ENCODE measurements around the gene DEAF1.

Gene DEAF1

DNA sequence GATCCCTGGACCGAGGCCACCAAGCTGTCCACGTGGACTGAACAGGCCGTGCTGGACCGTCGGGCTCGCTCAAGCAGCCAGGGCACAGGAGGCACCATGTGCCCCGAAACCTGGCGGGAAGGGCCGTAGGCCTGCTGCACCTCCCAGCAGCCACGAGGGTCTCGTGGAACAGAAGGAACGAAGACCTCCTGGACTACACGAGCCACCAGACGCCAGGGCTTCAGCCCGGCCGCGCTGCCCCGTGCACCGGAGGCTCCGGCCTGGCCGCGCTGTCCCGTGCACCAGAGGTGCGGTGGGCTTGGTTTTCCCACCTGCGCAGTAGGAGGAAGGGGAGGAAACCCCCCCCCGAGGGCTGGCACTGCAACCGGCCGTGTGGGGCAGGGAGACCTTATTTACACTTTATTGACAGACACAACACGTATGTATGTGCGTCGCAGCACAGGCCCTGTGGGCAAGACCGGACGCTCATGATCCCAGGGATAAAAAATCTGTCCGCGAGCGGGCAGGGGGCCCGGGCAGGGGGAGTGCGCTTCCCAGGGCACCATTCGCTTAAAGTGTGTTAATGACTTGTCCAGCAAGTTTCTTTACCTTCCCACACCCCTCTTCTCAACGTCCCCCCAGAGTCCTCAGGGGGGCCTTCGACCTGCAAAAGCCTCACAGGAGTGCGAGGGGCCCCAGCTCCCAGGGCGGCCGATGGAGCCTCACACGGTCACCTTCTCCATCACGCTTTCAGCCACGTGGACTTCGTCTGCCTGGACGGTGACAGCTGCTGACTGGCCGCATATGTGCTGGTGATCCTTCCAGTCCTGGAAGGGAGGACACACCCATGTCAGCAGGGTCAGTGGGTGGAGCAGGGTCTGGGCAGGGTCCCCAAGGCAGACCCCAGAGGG lies 50.9 kb downstream of the DEAF1 start:
- no peak for DNase-seq (ENCODE audit: low read depth in 2 of 2)

GRCh38 chr11:643366-643765 lies 51.7 kb downstream of the DEAF1 start:
- DNase-seq (ENCODE audit: low read depth in 2 of 2) = no peak

DNA sequence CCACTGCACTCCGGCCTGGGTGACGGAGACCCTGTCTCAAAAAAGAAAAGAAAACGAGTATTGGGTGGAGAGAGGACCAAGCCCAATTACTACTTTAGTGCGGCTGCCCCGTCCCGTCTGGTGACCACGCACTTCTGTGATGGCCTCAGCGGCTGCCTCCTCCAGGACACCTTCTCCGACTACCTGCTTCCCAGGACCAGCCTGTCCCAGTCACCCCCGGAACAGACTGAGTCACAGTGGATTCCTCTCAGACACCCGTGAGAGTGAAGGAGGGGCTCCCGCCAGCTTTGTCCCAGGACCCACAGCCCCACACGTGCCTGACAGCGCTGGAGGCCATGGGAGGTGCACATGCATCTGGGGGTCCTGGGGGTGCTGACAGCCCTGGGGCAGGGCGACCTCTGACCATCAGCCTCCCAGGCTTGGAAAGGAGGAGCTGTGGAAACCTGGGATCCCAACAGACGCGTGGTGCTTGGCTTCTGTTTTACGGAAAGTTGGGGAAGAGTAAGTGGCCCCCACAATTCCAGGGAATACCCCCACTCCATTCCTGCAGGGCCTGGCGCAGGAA lies 53.1 kb downstream of the DEAF1 start:
- DNase-seq (ENCODE audit: low read depth in 2 of 2) = no peak

GRCh38 chr11:640021-640706 lies 54.9 kb downstream of the DEAF1 start:
- DNase-seq (ENCODE audit: low read depth in 2 of 2) = no peak

DNA sequence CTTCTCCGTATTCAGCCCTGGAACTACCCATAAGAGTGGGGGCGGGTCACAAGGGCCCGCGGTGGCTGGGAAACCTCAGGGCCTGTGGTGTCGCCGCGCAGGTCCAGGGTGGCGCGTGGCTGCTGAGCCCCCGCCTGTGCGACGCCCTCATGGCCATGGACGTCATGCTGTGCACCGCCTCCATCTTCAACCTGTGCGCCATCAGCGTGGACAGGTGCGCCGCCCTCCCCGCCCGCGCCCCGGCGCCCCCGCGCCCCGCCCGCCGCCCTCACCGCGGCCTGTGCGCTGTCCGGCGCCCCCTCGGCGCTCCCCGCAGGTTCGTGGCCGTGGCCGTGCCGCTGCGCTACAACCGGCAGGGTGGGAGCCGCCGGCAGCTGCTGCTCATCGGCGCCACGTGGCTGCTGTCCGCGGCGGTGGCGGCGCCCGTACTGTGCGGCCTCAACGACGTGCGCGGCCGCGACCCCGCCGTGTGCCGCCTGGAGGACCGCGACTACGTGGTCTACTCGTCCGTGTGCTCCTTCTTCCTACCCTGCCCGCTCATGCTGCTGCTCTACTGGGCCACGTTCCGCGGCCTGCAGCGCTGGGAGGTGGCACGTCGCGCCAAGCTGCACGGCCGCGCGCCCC lies 55.6 kb downstream of the DEAF1 start:
- DNase-seq (ENCODE audit: low read depth in 2 of 2) = no peak

DNA sequence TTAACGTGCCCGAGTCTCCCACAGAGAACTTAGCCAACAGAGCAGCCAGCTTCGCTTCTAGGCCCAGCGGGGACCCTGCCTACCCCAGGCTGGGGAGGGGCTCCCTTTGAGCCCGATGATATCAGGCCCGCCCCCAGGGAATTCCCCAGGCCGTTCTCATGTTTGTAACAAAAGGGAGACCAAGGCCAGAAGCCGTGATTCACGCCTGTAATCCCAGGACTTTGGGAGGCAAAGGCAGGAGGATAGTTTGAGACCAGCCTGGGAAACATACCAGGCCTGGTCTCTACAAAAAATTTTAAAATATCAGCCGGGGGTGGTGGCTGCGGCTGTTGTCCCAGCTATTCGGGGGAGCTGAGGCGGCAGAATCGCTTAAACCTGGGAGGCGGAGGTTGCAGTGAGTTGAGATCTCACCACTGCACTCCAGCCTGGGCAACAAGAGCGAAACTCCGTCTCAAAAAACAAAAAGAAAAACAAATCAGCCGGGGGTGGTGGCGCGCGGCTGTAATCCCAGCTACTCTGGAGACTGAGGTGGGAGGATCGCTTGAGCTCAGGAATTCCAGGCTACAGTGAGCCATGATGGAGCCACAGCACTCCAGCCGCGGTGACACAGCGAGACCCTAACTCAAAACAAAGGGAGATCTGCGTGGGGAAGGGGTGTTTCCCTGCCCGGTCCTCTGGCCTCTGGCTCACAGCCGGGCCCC lies 56.2 kb downstream of the DEAF1 start:
- DNase-seq (ENCODE audit: low read depth in 2 of 2) = no peak

DNA sequence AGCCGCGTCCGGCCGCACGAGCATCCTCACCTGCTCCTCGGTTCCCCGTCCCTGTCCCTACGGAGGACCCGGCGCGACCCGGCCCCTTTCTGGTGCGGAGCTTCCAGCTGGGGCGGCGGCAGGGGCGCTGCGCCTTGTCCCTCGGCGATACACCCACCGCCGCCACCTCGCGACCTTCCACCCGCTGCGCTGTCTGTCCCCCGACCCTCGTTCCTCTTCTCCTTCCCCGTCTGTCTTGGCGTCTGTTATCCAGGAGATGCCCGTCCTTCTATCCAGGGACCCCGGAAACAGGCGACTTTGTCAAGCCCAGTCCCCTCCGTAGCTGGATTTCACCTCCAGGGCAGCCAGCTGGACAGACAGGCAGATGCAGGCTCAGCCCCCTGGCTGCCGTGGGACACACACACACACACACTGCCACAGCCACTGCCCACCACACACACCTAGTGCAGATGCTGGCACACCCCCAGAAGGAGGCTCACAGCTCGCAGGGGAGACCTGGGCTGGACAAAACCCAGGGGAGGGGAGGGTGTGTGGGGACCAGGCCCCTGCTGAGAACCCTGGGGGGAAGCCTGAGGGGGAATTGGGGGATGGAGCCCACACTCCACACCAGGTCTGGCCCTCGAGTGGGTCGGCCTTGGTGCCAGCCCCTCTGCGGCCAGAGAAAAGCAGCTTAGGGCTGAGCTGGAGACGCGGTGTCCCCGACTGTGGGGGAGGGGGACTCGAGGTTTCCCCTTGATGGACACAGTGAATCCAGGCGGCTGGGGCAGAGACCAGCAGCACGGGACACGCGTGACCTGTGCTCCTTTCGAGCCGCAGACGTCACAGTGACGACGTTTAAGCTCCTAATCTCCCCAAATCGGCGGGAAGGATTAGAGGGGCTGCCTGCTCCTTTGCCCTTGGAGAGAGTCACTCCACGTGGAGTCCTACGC lies 57.2 kb downstream of the DEAF1 start:
- no peak for DNase-seq (ENCODE audit: low read depth in 2 of 2)

DNA sequence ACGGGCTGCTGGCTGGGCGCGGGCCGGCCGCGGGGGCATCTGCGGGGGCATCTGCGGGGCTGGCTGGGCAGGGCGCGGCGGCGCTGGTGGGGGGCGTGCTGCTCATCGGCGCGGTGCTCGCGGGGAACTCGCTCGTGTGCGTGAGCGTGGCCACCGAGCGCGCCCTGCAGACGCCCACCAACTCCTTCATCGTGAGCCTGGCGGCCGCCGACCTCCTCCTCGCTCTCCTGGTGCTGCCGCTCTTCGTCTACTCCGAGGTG lies 57.8 kb downstream of the DEAF1 start:
- no peak for DNase-seq (ENCODE audit: low read depth in 2 of 2)

DNA sequence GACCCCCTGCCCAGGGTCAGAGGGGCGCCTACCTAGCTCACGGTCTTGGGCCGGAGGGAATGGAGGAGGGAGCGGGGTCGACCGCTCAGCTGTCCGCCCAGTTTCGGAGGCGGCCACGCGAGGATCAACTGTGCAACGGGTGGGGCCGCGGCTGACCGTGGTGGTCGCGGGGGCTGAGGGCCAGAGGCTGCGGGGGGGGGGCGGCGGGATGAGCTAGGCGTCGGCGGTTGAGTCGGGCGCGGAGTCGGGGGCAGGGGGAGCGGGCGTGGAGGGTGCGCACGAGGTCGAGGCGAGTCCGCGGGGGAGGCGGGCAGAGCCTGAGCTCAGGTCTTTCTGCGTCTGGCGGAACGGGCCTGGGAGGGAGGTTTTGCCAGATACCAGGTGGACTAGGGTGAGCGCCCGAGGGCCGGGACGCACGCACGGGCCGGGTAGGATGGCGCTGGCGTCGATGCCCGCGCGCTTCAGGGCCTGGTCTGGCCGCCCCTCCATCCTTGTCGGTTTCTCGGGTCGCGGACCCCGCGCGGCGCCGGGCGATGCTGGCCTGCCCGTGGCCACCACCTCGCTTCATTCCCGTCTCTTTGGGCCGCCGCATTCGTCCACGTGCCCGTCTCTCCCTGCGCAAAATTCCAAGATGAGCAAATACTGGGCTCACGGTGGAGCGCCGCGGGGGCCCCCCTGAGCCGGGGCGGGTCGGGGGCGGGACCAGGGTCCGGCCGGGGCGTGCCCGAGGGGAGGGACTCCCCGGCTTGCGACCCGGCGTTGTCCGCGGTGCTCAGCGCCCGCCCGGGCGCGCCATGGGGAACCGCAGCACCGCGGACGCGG lies 58.3 kb downstream of the DEAF1 start, which contains the start of gene DRD4:
Gene DRD4 (plus strand): TSS at position 759 of the 822 bp plus-strand sequence. CDS start 36 bp downstream, at position 795.
- no peak for DNase-seq (ENCODE audit: low read depth in 2 of 2)

DNA sequence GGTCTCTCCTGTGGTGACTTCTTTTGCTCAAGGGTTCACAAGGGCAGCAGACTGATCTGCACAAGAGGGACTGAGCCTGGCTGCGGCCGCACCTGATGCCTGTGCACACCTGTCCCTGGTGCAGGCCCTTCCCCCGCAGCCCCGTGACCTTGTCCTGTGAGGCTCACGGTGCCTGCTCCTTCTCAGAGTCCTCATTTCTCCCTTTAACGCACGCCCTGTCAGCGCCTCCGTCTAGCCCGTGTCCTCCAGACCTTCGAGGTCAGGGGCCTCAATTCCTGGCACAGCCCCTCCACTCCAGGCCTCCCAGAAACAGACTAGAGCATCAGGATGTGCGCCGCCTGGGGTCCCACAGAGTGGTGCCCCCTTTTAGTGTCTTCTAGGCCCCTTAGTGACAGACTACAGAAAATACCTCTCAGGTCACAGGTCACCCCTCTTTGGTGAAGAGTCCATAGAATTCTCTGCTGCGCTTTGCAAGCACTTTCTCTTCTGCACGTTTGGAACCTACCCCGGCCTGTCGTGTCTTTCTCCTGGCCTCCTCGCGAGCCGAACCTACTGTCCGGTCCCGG lies 59.0 kb downstream of the DEAF1 start:
- no peak for DNase-seq (ENCODE audit: low read depth in 2 of 2)

DNA sequence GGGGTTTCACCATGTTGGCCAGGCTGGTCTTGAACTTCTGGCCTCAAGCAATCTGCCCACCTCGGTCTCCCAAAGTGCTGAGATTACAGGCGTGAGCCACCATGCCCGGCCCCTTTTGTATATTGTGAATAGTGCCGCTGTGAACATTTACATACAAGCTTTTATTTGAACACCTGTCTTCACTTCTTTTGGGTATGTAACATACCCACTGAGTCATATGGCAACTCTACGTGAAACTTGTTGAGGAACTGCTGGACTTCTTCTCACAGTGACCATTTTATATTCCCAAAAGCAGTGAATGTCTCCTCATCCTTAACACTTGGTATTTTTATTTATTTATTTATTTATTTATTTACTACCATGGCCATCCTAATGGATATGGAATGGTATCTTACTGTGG lies 64.2 kb downstream of the DEAF1 start:
- no peak for DNase-seq (ENCODE audit: low read depth in 2 of 2)

GRCh38 chr11:629237-629583 lies 65.8 kb downstream of the DEAF1 start:
- DNase-seq (ENCODE audit: low read depth in 2 of 2) = no peak

GRCh38 chr11:628056-628455 lies 67.0 kb downstream of the DEAF1 start:
- DNase-seq (ENCODE audit: low read depth in 2 of 2) = no peak

GRCh38 chr11:627308-627576 lies 67.8 kb downstream of the DEAF1 start:
- no peak for DNase-seq (ENCODE audit: low read depth in 2 of 2)

- no peak for DNase-seq (ENCODE audit: low read depth in 2 of 2)
Observed at GRCh38 chr11:626475-627307, 68.3 kb downstream of the DEAF1 start, which contains the start of gene SCT. TSS of gene SCT (minus strand) at chr11:627181. CDS start at chr11:627143, 38 bp downstream.

DNA sequence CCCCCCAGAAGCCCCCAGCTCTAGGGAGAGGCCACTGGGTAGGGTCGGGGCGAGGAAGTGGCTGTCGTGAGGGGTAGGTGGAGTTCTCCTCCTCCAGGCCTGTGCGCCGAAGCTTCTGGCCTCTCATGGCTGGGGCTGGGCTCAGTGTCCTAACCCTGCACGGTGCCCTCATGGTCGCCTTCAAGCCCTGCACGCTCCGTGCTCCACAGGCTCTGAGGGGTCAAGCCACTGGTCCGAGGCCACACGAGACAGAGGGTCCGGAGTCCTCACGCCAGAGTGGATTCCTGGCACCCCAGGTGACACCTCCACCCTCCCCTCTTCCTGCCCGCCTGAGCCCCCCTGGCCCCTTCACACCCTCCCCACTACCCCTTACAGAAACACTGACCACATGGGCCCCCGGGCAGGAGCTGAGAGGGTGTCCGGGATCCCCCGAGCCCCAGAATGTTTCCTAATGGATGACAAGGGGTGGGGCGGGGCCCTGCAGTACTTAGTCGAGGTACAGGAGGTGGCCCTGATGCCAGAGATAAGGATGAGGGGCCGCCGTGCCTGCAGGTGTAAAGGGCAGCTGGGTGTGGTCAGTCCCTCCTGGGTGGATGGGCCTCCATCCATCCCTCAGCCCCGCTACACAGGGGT lies 69.3 kb downstream of the DEAF1 start:
- no peak for DNase-seq (ENCODE audit: low read depth in 2 of 2)

DNA sequence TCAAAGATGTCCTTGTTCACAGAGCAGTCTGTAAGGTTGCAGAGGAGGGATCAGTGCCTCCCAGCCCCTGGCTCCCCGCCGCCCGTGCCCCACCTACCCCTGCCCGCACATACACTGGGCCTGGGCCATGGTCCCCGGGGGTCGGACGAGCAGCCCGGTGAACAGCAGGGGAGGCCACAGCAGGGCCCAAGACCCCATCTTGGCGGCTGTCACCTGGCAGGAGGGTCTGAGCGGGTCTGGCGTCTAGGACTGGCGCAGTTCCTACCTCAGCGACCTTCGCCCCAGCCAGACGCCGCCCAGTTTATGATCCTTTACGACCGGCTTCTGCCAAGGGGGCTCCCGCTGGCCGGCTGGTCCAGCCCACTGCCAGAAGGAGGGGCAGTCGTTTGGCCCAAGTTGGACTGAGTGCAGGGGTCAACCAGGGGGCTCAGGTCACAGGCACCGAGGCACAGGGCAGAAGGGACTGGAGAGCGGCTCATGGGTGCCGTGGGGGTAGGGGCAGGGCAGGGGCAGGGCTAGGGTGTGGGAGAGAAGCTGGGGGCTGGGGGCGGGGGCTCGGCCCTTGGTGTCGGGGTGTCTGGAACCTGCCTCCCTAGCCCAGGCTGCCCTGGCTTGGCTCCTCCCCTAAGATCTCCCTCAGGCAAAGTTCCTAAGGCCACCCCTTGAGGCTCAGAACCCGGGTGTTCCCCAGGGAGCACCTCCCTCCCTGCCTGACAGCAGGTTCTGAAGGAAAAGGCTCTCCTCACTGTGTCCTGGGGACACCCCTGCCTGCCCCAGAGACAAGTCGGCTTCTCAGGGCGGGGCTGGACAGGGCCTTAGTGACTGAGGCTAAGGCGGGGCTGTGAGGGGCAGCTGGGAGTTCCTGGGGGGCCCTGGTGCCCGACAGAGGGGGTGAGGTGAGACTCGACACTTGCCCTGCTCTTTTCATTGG lies 70.1 kb downstream of the DEAF1 start, which contains the start of gene CDHR5:
Gene CDHR5 (minus strand): TSS at position 251 of the 931 bp plus-strand sequence. CDS start 53 bp downstream, at position 198.
- no peak for DNase-seq (ENCODE audit: low read depth in 2 of 2)

All from activated CD4-positive, alpha-beta T cell treated with anti-CD3 and anti-CD28 coated beads for 24 hours (primary cell).